ENCODE measurements around the gene GMDS.
A peak's percentile ranks its signal among the peaks of the same experiment; 100 is the strongest.

Gene GMDS

GRCh38 chr6:1644516-1645060 lies 600.8 kb downstream of the GMDS start:
- DNase-seq (ENCODE audit: insufficient read length, low spot score): no peak
- no peak for FAIRE-seq

DNA sequence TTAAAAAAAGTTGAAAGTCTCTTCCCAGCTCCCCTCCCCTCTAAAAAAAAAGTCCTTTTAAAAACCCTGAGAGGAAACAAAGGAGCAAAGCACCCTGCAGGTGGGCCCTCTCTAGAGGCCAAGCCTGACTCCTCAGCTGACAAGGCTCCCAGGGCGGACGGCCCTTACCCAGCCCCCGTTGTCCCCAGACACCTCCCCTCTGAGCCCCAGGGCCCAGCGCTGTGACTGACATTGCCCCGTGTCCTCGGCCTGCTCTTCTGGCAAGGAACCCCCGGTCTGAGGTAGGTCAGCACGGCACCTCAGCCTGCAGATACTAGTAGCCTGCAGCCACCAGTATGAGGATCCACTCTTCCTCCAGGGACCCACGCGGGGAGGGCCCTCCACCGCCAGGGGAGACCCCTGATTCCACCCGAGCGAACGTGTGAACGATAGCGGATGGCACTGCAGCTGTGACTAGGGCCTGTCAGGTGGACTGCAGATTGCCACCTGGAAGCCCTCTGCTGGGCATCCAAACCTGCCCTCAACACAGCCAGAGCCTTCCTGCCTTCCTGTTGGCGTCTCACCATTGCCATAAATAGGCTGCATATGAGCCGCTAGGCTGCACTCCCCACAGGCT lies 601.5 kb downstream of the GMDS start:
- no peak for DNase-seq (ENCODE audit: insufficient read length, low spot score)
- no peak for FAIRE-seq

- DNase-seq (ENCODE audit: insufficient read length, low spot score): no peak
- FAIRE-seq: no peak
Measured at GRCh38 chr6:1643111-1643510, 602.3 kb downstream of the GMDS start.

GRCh38 chr6:1641343-1641885 lies 604.0 kb downstream of the GMDS start:
- no peak for DNase-seq (ENCODE audit: insufficient read length, low spot score)
- FAIRE-seq: no peak

DNA sequence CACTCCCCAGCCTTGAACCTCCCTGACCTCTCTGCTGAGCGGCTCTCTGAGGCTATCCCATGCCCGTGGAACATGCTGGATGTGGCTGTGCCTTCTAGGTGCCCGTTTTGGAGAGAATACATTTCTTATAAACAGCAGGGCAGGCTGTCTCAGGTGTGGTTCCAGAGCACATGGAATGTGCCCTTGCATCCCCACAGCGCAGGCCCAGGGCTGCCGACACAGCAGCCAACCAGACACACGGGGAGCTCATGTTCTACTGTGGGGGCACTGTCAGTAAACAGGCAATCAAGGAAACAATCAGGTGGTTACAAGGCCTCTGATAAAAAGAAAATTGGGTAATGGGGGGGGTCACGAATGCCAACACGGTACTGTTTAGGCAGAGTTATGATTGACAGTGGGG lies 604.9 kb downstream of the GMDS start:
- DNase-seq (ENCODE audit: insufficient read length, low spot score): no peak
- no peak for FAIRE-seq

- FAIRE-seq: no peak
- DNase-seq (ENCODE audit: insufficient read length, low spot score): no peak
Measured at GRCh38 chr6:1639430-1639829, 606.0 kb downstream of the GMDS start.

DNA sequence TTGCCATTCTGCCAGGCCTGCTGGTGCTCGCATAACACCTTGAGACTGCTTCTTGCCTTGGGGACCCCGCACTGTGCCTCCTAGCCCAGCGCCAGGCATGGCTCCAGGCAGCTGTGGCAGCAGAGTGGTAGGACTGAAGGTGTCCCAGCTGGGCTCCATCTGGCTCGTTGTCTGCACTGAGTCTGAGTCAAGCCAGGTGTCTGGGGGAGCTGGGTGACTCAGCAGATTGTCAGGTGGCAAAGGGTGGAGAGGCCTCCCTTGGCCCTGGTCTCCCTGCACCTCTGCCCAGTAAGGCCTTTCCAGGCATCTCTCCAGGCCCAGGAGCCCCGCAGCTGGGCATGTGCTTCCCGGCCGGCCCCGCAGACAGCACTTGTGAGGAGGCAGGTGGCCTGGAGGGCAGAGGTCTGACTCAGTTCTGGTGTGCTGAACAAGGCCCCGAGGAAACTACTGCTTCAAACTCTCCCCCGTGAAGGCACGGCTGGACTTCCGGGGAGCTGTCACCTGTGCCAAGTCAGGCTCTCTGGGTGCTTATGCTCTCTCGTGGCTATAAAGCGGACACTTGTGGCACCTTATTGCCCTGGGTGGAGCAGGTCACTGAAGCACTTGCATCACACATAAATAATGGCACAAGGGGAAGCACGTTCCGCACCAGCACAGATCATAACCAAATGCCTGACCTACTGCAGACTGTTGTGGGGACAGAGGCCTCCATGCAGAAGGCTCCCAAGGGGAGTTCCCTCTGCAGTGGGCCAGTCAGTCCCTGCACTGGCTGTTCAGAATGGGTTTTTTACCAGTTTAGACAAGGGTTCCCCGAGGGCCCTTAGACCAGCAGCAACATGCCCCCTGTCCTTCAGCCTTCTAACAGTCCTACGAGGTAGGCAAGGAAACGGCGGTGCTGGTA lies 608.2 kb downstream of the GMDS start:
- DNase-seq (ENCODE audit: insufficient read length, low spot score) (no peak), FAIRE-seq (peak; percentile 70)

DNA sequence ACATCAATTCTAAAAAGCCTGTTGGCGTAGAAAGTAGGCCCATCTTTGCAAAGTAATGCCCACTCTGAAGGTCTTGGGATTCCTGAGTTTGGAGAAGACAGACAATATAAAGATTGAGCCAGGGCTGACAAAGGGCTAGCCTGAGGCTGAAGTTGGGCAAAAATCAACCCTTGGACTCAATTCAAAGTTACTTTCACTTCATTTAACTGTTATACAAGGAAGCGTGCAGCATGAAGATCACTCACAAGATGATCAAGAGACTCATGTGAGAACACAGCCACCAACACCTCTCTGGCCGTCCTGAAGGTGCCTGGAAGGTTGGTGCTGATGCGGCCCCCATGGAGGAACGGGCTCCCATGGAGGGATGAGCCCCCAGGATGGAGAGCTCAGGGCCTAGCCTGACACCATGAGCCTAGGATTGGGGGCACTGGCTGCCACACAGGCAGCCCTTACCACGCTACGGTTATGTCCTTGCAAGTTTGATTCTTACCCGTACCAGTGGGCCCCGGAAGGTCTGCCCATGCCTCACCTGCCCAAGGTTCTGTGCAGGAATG lies 609.1 kb downstream of the GMDS start:
- no peak for FAIRE-seq
- DNase-seq (ENCODE audit: insufficient read length, low spot score): no peak

GRCh38 chr6:1635305-1636010 lies 609.9 kb downstream of the GMDS start:
- FAIRE-seq: peak; percentile 38
- no peak for DNase-seq (ENCODE audit: insufficient read length, low spot score)

DNA sequence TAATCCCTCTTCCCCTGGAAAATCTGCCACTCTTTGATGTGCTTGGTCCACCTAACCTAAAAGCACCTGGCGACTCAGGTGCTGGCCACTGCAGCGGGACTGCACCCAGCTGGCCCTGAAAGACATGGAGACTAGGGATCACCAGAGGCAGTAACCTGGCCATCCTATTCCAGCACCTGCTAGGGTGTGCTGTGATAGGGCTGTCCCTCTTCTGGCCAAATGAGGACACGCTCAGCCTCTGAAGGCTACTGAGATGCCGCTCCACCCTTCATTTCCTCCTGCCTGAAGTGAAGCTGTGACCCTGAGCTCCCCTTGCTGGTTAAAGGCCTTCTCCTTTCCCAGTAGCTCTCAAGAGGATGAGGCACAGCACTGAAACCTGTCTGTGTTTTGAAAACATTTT lies 611.3 kb downstream of the GMDS start:
- no peak for FAIRE-seq
- no peak for DNase-seq (ENCODE audit: insufficient read length, low spot score)

- FAIRE-seq: no peak
- DNase-seq (ENCODE audit: insufficient read length, low spot score): no peak
Measured at GRCh38 chr6:1633366-1634021, 611.9 kb downstream of the GMDS start.

DNA sequence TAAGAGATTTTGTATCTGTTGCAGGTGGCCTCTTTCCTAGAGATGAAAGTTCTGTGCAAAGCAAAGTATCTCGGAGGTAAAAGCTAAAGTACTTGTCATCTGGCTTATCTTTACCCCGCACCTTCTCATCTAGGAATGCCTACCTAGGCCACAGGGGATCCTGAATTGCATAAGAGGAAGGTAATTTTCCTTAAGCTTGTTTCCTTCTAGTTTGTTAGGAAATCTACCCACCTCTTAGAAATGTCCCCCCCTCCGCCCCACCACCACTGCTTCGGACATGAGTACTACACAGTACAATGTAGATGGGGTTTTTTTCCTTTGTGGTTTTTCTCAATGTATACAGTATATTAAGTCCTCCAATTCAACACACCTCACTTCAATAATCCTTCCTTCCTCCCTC lies 614.2 kb downstream of the GMDS start:
- no peak for DNase-seq (ENCODE audit: insufficient read length, low spot score)
- no peak for FAIRE-seq

- peak; percentile 65 for DNase-seq (ENCODE audit: insufficient read length, low spot score)
- FAIRE-seq: peak; percentile 40
Measured at GRCh38 chr6:1630771-1631217, 614.6 kb downstream of the GMDS start.

- FAIRE-seq (no peak), DNase-seq (ENCODE audit: insufficient read length, low spot score) (no peak)
Measured at GRCh38 chr6:1630212-1630770, 615.1 kb downstream of the GMDS start.

DNA sequence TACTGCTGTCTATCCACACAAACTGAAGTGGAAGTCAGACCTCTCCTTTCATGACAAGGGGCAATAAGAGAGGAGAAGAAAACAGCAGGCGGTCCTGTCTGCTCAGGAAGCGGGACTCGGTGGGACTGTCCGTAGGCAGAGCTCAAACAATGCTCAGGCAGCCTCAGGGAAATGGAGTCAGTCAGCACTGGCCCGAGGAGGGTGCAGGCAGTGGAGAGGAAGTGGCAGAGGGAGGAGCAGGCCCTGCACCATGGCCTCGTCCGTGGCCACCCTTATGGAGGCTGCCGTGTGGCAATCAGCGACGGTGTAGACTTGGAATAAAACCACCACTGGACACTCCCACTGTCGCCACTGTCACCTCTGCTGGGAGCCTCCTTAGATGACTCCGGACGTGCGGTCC lies 616.1 kb downstream of the GMDS start:
- FAIRE-seq: no peak
- DNase-seq (ENCODE audit: insufficient read length, low spot score): no peak

DNA sequence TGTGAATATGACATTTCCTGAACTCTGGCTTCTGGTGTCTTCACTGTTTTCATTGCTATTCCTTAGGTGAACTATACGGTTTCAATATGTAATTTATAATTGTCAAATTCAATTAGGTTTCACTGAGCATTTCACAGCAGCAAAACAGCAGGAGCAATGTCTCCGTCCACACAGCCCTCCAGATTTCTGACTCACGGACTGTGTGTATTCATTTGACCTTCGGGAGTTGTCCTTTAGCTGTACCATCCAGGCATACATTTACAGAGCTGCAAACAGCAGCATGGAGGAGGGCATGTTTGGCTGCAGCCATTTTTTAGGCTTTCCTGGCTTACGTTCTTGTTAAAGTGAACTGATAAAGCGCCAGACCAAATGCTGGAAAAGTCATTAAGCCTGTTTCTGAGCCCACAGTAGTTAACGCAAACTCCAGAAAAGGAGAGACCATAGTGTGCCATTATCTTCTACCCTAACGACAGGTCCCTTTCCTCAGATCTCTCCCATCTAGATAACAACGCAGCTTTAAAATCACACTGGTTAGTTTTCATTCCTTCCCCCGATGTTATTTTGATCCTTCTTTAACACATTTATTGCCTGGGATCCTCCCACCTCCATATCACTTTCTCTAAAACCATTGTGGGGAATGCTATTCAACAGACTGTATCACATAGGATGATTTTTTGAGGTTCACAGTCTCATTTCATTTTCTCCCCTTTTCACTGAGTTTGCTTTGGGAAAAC lies 617.4 kb downstream of the GMDS start:
- FAIRE-seq (no peak), DNase-seq (ENCODE audit: insufficient read length, low spot score) (no peak)

- no peak for FAIRE-seq
- no peak for DNase-seq (ENCODE audit: insufficient read length, low spot score)
Measured at GRCh38 chr6:1626481-1626880, 618.9 kb downstream of the GMDS start.

DNA sequence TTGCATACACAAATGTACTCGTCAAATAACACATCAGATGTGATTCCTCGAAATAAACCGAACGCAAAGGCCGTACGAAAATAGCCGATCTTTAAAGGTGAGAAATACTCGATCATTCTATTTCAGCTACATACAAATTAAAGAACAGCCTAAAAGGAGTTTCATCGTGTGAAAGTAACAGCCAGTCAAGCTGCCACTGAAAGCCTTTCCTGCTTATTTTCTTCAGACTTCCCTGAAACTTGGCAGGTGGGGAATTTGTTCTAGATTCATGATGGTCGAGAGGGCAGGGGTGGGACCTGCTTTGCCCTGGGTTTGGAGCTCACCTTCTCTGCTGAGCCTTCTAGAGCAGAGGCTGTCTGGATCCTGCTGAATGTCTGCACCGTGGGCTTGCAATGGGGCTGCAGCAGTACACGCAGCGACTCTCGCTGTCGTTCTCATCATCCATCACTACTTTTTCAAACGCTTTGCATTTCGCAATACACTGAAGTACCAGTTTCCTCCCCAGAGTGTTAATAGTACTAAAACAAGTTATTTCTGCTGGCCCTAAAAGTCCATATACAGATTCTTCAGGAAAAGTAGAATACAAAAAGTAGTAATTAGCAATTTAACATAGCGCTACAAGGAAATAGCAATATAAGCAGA lies 619.5 kb downstream of the GMDS start:
- DNase-seq (ENCODE audit: insufficient read length, low spot score) (no peak), FAIRE-seq (no peak)

All from HTR-8/SVneo (cell line).